HG02623 (cell line): ENCODE measurements around the gene BOLL.
A peak's percentile ranks its signal among the peaks of the same experiment; 100 is the strongest.
"Not testable (repeated sequence)": the region's sequence is repeated elsewhere in the genome, so short reads cannot be mapped to it uniquely, and the experiment has no call there.

Experiments used
- ATAC-seq: cut with Tn5 transposase; IDR thresholded peaks from one replicate; pipeline ENCODE4 v1.9.1; 2021; ENCODE audit warnings: moderate library complexity; ENCODE audit not compliant: unreplicated experiment

Gene BOLL

DNA sequence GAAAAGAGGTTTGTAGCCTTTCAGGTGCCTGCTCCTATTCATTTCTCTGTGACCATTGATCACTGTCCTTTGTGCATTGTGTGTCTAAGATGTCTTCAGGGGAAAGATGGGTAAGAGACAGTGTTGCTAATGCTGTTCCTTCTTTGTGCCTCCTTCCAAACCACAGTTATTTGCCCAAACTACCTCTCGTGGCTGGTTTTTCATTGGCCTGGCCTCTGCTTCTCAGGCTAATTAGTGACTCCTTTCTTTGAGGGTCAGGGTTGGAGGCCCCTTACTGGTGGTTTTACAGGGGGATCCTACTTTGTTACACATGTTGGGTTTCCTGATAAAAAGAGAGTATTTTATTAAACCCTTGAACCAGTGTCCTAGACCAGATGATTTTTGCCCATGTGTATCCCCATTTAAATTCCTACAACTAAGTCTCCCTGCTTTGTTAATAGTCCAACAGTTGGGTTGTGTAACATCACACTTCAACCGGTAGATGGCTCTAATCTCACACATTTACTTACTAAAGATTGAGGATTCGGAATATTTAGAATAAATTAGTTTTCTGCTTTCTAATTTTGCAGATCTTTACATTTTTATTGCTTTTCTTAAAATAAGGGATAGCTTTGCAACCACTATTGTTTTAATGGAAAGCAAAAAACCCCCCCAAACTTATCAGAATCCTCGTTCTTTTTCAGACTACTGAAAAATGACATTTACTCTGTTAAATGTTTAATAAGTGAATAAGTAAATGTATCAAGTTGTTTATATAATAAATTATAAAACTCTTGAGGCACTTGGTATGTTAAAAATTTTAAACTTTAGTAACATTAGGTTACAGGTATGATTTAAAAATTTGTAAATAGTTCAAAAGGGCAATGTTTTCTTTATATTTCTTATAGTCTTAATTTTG, 77.6 kb downstream of the BOLL start:
- ATAC-seq = no peak

DNA sequence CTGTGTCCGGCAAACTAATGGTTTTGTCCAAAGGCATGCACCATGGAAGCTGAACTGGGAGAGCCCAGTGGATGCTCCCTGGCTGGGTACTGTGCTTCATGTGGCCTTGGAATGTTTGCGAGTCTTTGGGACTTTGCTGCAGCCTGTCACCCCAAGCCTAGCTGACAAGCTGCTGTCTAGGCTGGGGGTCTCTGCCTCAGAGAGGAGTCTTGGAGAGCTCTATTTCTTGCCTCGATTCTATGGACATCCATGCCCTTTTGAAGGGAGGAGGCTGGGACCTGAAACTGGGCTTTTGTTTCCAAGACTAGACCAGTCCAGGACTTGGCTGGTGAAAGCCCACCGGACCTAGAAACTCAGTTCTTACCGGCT, 78.3 kb downstream of the BOLL start:
- ATAC-seq = no peak

DNA sequence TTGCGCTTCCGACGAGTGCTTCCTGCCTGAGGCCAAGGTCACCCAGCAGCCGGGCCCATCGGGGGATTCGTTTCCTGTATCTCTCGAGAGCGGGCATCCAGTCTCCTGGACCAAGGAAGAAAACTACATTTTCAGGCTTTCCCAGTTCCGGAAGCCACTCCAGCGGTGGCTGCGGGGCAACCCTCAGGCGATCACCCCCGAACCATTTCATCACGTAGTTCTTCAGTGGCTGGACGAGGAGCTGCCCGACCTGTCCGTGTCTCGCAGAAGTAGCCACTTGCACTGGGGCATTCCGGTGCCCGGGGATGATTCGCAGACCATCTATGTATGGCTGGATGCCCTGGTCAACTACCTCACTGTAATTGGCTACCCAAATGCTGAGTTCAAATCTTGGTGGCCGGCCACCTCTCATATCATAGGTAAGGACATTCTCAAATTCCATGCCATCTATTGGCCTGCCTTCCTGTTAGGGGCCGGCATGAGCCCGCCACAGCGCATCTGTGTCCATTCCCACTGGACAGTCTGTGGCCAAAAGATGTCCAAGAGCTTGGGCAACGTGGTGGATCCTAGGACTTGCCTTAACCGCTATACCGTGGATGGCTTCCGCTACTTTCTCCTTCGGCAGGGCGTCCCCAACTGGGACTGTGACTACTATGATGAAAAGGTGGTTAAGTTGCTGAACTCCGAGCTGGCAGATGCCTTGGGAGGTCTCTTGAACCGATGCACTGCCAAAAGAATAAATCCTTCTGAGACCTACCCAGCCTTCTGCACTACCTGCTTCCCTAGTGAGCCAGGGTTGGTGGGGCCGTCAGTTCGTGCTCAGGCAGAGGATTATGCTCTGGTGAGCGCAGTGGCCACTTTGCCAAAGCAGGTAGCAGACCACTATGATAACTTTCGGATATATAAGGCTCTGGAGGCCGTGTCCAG, 78.9 kb downstream of the BOLL start:
- no peak for ATAC-seq

DNA sequence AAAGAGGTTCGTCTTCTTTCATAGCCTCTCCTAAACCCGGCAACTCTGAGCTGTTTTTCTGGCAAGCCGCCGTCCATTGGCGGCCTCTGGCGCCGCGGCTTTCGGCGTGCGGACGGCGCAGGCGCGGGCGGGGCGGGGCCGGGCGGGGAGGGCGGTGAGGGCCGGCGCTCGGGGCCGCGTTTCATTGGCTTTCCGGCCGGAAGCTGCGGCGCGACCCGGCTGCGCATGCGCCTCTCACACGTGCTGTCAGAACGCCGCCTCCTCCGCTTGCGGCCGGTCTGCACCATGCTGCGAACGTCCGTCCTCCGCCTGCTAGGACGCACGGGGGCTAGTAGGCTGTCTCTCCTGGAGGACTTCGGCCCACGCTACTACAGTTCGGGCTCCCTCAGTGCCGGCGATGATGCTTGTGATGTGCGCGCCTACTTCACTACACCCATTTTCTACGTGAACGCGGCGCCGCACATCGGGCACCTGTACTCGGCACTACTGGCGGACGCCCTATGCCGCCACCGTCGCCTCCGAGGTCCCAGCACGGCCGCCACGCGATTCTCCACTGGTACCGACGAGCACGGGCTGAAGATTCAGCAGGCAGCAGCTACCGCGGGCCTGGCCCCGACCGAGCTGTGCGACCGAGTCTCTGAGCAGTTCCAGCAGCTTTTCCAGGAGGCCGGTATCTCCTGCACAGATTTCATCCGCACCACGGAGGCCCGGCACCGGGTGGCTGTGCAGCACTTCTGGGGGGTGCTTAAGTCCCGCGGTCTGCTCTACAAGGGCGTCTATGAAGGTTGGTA, 79.8 kb downstream of the BOLL start, which contains the start of gene MARS2:
Gene MARS2 (plus strand): TSS at position 249 of the 791 bp plus-strand sequence. CDS start 37 bp downstream, at position 286.
- ATAC-seq = peak; percentile 85

DNA sequence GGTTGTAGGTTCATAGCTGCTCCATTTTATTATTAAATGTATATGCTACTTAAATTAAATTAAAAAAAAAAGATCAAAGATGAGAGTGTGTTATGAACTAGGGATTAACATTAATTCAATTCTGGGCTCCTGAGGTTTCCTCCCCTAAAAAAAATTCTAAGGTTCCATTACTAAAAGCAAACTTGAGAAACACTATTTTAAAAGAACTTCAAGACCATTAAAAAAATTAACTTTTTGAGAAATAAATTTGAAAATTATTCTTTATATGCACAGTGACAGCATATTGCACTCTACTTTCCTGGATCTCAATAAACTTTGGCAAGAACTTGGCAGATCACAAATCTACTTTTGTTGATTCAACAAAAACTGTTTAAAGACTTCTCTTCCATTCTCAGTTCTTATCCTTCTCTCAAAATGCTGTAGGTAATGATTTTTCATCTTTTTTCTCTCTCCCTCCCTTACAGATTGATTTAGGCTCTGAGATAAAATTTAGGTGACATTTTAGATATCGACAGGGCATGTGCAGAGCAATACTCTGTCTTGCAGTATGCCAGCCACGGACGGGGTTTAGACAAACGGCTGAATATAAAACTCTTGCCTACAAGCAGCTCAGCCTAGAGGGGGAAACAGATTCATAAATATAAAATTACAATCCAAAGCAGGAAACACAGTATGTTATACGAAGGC, 80.5 kb downstream of the BOLL start:
- ATAC-seq = peak; percentile 31

DNA sequence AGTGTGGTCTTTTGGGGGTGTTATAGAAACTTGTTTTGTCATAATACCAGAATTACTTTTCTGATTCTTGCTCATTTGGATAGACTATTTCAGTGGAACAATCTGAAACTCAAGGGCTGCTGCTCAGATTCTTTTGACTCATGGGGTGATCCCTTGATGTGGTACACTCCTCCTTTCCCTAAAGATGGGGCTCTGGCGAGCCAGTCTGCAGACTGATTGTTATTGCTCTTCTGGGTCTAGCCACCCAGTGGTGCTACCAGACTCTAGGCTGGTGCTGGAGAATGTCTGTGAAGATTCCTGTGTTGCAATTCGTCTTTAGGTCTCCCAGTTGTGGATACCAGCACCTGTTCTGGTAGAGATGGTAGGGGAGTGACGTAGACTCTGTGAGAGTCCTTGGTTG, 84.2 kb downstream of the BOLL start:
- no peak for ATAC-seq

DNA sequence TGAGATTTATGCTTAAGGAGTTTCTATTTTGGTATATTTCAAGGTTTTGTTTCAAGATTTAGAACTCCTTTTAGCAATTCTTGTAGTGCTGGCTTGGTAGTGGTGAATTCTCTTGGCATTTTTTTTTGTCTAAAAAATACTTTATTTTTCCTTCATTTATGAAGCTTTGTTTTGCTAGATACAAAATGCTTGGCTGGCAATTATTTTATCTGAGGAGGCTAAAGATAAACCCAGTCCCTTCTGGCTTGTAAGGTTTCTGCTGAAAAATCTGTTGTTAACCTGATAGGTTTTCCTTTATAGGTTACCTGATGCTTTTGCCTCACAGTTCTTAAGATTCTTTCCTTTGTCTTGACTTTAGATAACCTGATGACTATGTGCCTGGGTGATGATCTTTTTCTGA, 85.4 kb downstream of the BOLL start:
- ATAC-seq = not testable (repeated sequence)

DNA sequence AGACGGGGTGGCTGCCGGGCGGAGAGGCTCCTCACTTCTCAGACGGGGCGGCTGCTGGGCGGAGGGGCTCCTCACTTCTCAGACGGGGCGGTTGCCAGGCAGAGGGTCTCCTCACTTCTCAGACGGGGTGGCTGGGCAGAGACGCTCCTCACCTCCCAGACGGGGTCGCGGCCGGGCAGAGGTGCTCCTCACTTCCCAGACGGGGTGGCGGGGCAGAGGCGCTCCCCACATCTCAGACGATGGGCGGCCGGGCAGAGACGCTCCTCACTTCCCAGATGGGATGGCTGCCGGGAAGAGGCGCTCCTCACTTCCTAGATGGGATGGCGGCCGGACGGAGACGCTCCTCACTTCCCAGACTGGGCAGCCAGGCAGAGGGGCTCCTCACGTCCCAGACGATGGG, 88.5 kb downstream of the BOLL start:
- not testable (repeated sequence) for ATAC-seq

DNA sequence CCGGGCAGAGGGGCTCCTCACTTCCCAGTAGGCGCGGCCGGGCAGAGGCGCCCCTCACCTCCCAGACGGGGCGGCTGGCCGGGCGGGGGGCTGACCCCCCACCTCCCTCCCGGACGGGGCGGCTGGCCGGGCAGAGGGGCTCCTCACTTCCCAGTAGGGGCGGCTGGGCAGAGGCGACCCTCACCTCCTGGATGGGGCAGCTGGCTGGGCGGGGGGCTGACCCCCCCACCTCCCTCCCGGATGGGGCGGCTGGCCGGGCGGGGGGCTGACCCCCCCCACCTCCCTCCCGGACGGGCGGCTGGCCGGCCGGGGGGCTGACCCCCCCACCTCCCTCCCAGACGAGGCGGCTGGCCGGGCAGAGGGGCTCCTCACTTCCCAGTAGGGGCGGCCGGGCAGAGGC, 89.1 kb downstream of the BOLL start:
- not testable (repeated sequence) for ATAC-seq

DNA sequence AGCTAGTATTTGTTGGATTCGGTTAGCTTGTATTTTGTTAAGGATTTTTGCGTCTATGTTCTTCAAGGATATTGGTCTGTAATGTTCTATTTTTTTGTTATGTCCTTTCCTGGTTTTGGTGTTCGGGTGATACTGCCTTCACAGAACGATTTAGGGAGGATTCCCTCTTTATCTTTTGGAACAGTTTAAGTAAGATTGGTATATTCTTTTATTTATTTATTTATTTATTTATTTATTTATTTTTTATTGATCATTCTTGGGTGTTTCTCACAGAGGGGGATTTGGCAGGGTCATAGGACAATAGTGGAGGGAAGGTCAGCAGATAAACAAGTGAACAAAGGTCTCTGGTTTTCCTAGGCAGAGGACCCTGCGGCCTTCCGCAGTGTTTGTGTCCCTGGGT, 89.9 kb downstream of the BOLL start:
- ATAC-seq = not testable (repeated sequence)

DNA sequence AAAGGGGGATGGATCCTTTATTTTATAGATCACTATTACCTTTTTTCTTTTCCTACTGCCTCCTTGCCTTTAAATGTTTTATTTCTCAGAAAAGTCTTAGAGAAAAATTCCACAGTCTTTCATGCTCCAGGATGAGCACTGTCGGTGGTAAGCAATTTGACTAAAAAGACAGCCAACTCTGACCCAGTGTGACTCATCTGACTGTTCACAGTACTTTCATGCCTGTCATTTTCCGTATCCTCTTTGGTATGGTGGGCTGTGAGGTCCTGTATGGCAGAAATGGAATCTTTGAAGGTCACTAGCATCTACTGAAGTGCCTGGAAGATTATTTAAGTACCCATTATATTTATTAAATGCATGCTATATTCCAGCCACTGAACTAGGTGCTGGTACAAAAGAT, 107.6 kb downstream of the BOLL start:
- no peak for ATAC-seq

DNA sequence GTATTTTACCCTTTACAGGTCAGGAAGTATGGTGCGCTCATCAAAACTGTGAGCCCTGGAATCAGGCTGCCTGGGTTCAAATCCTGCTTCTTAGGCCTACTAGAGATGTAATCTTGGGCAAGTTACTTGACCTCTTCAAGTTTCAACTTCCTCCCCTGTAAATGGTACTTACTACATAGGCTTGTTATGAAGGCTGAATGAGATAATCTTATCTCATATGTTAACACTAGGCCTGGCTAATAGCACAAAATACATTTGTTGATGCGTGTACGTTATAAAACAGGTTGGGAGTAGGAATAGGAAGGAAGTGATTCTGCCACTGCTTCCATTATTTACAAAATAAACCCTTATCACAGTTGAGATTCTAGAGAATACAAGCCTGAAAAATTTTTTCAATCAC, 108.1 kb downstream of the BOLL start:
- ATAC-seq = no peak
